ENCODE results near the gene PATL2. TPM values are rescaled to one million over a fixed set of nuclear protein-coding genes. Genes with fewer than 3 reads are reported as not detected.
"Not testable (repeated sequence)": the region's sequence is repeated elsewhere in the genome, so short reads cannot be mapped to it uniquely, and the experiment has no call there.

PATL2 gene
- total RNA-seq, 4 donors from 2014 or later = 0.22 to 3.8 (median 1.7) TPM

- intact Hi-C loops (cut with DNase I) = no loop called here
- no peak for DNase-seq
- TF ChIP-seq POLR2A (IDR thresholded peaks at IDR 0.05) = no peak
- TF ChIP-seq CTCF (IDR thresholded peaks at IDR 0.05) = no peak
- no peak overlapping the region for H3K27ac ChIP-seq
- H3K27me3 ChIP-seq = no peaks in the 10 kb centered on the region
- H3K36me3 ChIP-seq = no peaks in the 10 kb centered on the region
- H3K9me3 ChIP-seq = no peaks in the 10 kb centered on the region
- no peaks in the 10 kb centered on the region for H3K4me1 ChIP-seq
- H3K4me3 ChIP-seq (replicated peaks in 1 of 3) = no peak overlapping the region
Observed at GRCh38 chr15:44697014-44697413, 14.1 kb downstream of the PATL2 start.

GRCh38 chr15:44695294-44695693, 15.8 kb downstream of the PATL2 start:
- Histone ChIP-seq H3K4me1 (no peaks in the 10 kb centered on the region), H3K36me3 (no peaks in the 10 kb centered on the region), H3K27me3 (no peaks in the 10 kb centered on the region), H3K4me3 (replicated peaks in 1 of 3) (no peak overlapping the region), H3K27ac (no peak overlapping the region), H3K9me3 (no peaks in the 10 kb centered on the region)
- intact Hi-C loops (cut with DNase I) = no loop called here
- 76 to 81% methylated on average over 3 of the region's 3 CpGs for WGBS, 2 donors
- no peak for DNase-seq
- TF ChIP-seq POLR2A (IDR thresholded peaks at IDR 0.05) = no peak
- TF ChIP-seq CTCF (IDR thresholded peaks at IDR 0.05) = no peak

- TF ChIP-seq CTCF (IDR thresholded peaks at IDR 0.05) (no peak), POLR2A (IDR thresholded peaks at IDR 0.05) (no peak)
- no peak overlapping the region for H3K4me3 ChIP-seq (replicated peaks in 1 of 3)
- no peak for DNase-seq
- 83 to 85% methylated on average over 4 of the region's 4 CpGs for WGBS, 2 donors
- H3K27me3 ChIP-seq = no peaks in the 10 kb centered on the region
- H3K4me1 ChIP-seq = no peaks in the 10 kb centered on the region
- no peak overlapping the region for H3K27ac ChIP-seq
- no peaks in the 10 kb centered on the region for H3K9me3 ChIP-seq
- intact Hi-C loops (cut with DNase I) = no loop called here
- H3K36me3 ChIP-seq = no peaks in the 10 kb centered on the region
Observed at GRCh38 chr15:44694416-44694815, 16.7 kb downstream of the PATL2 start.

GRCh38 chr15:44692659-44693058, 18.5 kb downstream of the PATL2 start:
- 89 to 100% methylated on average over 1 of the region's 1 CpG for WGBS, 2 donors
- intact Hi-C loops (cut with DNase I) = no loop called here
- Histone ChIP-seq H3K27me3 (no peaks in the 10 kb centered on the region), H3K27ac (no peak overlapping the region), H3K9me3 (no peaks in the 10 kb centered on the region), H3K4me3 (replicated peaks in 1 of 3) (no peak overlapping the region), H3K36me3 (no peaks in the 10 kb centered on the region), H3K4me1 (no peaks in the 10 kb centered on the region)
- TF ChIP-seq CTCF (IDR thresholded peaks at IDR 0.05) (no peak), POLR2A (IDR thresholded peaks at IDR 0.05) (no peak)
- no peak for DNase-seq

- H3K9me3 ChIP-seq; H3K4me1 ChIP-seq; H3K27me3 ChIP-seq; intact Hi-C loops (cut with DNase I); H3K27ac ChIP-seq; H3K36me3 ChIP-seq; H3K4me3 ChIP-seq (replicated peaks in 1 of 3); DNase-seq: not testable (repeated sequence)
- 61 to 72% methylated on average over 1 of the region's 1 CpG for WGBS, 2 donors
Observed at GRCh38 chr15:44690245-44690644, 20.9 kb downstream of the PATL2 start.

GRCh38 chr15:44689318-44689717, 21.8 kb downstream of the PATL2 start:
- H3K4me1 ChIP-seq; DNase-seq; H3K27ac ChIP-seq; H3K4me3 ChIP-seq (replicated peaks in 1 of 3); H3K9me3 ChIP-seq; intact Hi-C loops (cut with DNase I); H3K27me3 ChIP-seq; H3K36me3 ChIP-seq: not testable (repeated sequence)
- 80 to 86% methylated on average over 2 of the region's 2 CpGs for WGBS, 2 donors

All from thyroid gland (tissue), 4 donors.